ENCODE measurements around the gene ALOX12B. TPM values are rescaled to one million over a fixed set of nuclear protein-coding genes. Genes with fewer than 3 reads are reported as not detected.

The ALOX12B gene
- total RNA-seq, 1 donor from 2014 or later = 1.7 TPM

- H3K27ac Mint-ChIP-seq (ENCODE audit: unreplicated experiment) = no peak overlapping the region
Observed at GRCh38 chr17:8121681-8122421, 34.3 kb upstream of the ALOX12B start.

GRCh38 chr17:8121407-8121680 lies 33.8 kb upstream of the ALOX12B start:
- TF ChIP-seq CTCF (IDR thresholded peaks at IDR 0.05; ENCODE audit: unreplicated experiment) = no peak
- no peak overlapping the region for H3K27ac Mint-ChIP-seq (ENCODE audit: unreplicated experiment)
- H3K36me3 Mint-ChIP-seq (ENCODE audit: low read depth, unreplicated experiment) = peaks cover 24% of the 10 kb centered on the region
- no peaks in the 10 kb centered on the region for H3K9me3 Mint-ChIP-seq (ENCODE audit: unreplicated experiment)
- peaks cover 61% of the 10 kb centered on the region for H3K4me1 Mint-ChIP-seq (ENCODE audit: unreplicated experiment)
- DNase-seq (ENCODE audit: low spot score) = no peak
- H3K27me3 Mint-ChIP-seq (ENCODE audit: unreplicated experiment) = peaks cover 55% of the 10 kb centered on the region
- H3K4me3 Mint-ChIP-seq (ENCODE audit: unreplicated experiment) = no peak overlapping the region

More at GRCh38 chr17:8121681-8122421, 34.3 kb upstream of the ALOX12B start:
- peaks cover 27% of the 10 kb centered on the region for H3K36me3 Mint-ChIP-seq (ENCODE audit: low read depth, unreplicated experiment)
- peak; percentile 36 for TF ChIP-seq CTCF (IDR thresholded peaks at IDR 0.05; ENCODE audit: unreplicated experiment)
- H3K4me3 Mint-ChIP-seq (ENCODE audit: unreplicated experiment) = no peak overlapping the region
- H3K27me3 Mint-ChIP-seq (ENCODE audit: unreplicated experiment) = peaks cover 58% of the 10 kb centered on the region
- peaks cover 65% of the 10 kb centered on the region for H3K4me1 Mint-ChIP-seq (ENCODE audit: unreplicated experiment)
- DNase-seq (ENCODE audit: low spot score) = peak; percentile 69
- no peaks in the 10 kb centered on the region for H3K9me3 Mint-ChIP-seq (ENCODE audit: unreplicated experiment)

GRCh38 chr17:8120520-8121406 lies 33.2 kb upstream of the ALOX12B start:
- Mint-ChIP-seq H3K4me3 (ENCODE audit: unreplicated experiment) (peak overlapping the region; percentile 93), H3K27ac (ENCODE audit: unreplicated experiment) (peak overlapping the region; percentile 91), H3K27me3 (ENCODE audit: unreplicated experiment) (peaks cover 53% of the 10 kb centered on the region), H3K36me3 (ENCODE audit: low read depth, unreplicated experiment) (peaks cover 24% of the 10 kb centered on the region), H3K9me3 (ENCODE audit: unreplicated experiment) (no peaks in the 10 kb centered on the region), H3K4me1 (ENCODE audit: unreplicated experiment) (peaks cover 57% of the 10 kb centered on the region)
- no peak for TF ChIP-seq CTCF (IDR thresholded peaks at IDR 0.05; ENCODE audit: unreplicated experiment)
- DNase-seq (ENCODE audit: low spot score) = peak; percentile 71

GRCh38 chr17:8119581-8120519 lies 32.3 kb upstream of the ALOX12B start:
- peak; percentile 93 for DNase-seq (ENCODE audit: low spot score)
- no peaks in the 10 kb centered on the region for H3K9me3 Mint-ChIP-seq (ENCODE audit: unreplicated experiment)
- peak overlapping the region; percentile 93 for H3K4me3 Mint-ChIP-seq (ENCODE audit: unreplicated experiment)
- TF ChIP-seq CTCF (IDR thresholded peaks at IDR 0.05; ENCODE audit: unreplicated experiment) = no peak
- H3K4me1 Mint-ChIP-seq (ENCODE audit: unreplicated experiment) = peaks cover 49% of the 10 kb centered on the region
- peaks cover 22% of the 10 kb centered on the region for H3K36me3 Mint-ChIP-seq (ENCODE audit: low read depth, unreplicated experiment)
- peaks cover 50% of the 10 kb centered on the region for H3K27me3 Mint-ChIP-seq (ENCODE audit: unreplicated experiment)
- peak overlapping the region; percentile 91 for H3K27ac Mint-ChIP-seq (ENCODE audit: unreplicated experiment)

Measured in endothelial cell (in vitro differentiated cells).